Measurements from ENCODE around the gene KIF18A.

DNA sequence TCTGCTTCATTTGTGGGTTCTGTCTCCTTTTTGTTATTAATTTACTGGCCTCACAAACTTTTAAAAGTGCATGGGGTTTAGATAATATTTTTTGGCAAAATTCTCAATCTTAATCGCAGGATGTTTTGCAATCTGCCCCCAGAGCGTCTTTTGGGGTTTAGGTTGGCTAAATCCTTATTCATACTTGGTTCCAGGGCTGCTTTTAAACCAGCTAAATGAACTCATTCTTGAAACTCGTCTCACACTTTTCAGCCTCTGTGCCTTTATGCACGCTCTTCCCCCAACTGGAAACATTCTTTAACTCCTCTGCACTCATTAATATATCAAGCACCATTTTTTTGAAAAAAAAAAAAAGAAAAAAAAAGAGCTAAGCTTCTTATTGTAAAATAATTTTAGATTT, 131.7 kb downstream of the KIF18A start:
- TF ChIP-seq, protein P1, sequence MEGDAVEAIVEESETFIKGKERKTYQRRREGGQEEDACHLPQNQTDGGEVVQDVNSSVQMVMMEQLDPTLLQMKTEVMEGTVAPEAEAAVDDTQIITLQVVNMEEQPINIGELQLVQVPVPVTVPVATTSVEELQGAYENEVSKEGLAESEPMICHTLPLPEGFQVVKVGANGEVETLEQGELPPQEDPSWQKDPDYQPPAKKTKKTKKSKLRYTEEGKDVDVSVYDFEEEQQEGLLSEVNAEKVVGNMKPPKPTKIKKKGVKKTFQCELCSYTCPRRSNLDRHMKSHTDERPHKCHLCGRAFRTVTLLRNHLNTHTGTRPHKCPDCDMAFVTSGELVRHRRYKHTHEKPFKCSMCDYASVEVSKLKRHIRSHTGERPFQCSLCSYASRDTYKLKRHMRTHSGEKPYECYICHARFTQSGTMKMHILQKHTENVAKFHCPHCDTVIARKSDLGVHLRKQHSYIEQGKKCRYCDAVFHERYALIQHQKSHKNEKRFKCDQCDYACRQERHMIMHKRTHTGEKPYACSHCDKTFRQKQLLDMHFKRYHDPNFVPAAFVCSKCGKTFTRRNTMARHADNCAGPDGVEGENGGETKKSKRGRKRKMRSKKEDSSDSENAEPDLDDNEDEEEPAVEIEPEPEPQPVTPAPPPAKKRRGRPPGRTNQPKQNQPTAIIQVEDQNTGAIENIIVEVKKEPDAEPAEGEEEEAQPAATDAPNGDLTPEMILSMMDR (IDR thresholded peaks at IDR 0.05; ENCODE audit: poor library complexity, severe bottlenecking), result no peak
- TF ChIP-seq EP300 (conservative IDR thresholded peaks at IDR 0.05; ENCODE audit: poor library complexity, severe bottlenecking) (no peak), EZH2 (IDR thresholded peaks at IDR 0.05; ENCODE audit: borderline replicate concordance, insufficient read depth, low read length, poor library complexity, severe bottlenecking) (no peak), RAD21 (conservative IDR thresholded peaks at IDR 0.05) (no peak), SMC3 (conservative IDR thresholded peaks at IDR 0.05; ENCODE audit: poor library complexity) (no peak), MXI1 (conservative IDR thresholded peaks at IDR 0.05; ENCODE audit: poor library complexity, severe bottlenecking) (no peak), TAF1 (IDR thresholded peaks at IDR 0.05; ENCODE audit: low read depth) (no peak), POLR2AphosphoS5 (IDR thresholded peaks at IDR 0.05) (no peak)
- TF ChIP-seq, protein P2, sequence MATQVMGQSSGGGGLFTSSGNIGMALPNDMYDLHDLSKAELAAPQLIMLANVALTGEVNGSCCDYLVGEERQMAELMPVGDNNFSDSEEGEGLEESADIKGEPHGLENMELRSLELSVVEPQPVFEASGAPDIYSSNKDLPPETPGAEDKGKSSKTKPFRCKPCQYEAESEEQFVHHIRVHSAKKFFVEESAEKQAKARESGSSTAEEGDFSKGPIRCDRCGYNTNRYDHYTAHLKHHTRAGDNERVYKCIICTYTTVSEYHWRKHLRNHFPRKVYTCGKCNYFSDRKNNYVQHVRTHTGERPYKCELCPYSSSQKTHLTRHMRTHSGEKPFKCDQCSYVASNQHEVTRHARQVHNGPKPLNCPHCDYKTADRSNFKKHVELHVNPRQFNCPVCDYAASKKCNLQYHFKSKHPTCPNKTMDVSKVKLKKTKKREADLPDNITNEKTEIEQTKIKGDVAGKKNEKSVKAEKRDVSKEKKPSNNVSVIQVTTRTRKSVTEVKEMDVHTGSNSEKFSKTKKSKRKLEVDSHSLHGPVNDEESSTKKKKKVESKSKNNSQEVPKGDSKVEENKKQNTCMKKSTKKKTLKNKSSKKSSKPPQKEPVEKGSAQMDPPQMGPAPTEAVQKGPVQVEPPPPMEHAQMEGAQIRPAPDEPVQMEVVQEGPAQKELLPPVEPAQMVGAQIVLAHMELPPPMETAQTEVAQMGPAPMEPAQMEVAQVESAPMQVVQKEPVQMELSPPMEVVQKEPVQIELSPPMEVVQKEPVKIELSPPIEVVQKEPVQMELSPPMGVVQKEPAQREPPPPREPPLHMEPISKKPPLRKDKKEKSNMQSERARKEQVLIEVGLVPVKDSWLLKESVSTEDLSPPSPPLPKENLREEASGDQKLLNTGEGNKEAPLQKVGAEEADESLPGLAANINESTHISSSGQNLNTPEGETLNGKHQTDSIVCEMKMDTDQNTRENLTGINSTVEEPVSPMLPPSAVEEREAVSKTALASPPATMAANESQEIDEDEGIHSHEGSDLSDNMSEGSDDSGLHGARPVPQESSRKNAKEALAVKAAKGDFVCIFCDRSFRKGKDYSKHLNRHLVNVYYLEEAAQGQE (IDR thresholded peaks at IDR 0.05; ENCODE audit: borderline replicate concordance), result no peak
